ENCODE measurements around the gene DNAJC1. TPM values are rescaled to one million over a fixed set of nuclear protein-coding genes. Genes with fewer than 3 reads are reported as not detected.

DNAJC1 gene
- total RNA-seq, 2 experiments from 2014 or later, result 20.6 to 28.1 TPM

DNA sequence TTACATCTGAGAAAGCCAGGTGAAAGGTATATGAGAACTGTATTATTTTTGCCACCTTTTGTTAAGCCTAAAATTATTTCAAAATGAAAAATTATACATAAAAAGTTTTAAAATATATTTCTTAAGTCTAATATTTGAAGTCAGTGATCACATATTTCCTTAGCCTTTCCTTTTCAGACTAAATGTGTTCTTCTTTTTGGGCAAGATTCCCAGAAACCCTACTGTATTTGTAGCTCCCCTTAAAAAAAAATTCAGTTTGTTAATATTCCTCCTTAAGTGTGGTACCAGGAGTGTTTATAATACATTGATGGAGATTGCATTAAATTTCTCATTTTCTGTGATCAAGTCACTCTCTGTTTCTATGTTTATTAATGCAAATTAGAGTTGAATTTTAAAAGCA, 22.8 kb downstream of the DNAJC1 start:
- Mint-ChIP-seq H3K9me3 (ENCODE audit: low read depth) (no peaks in the 10 kb centered on the region), H3K4me3 (no peak overlapping the region), H3K27ac (no peak overlapping the region), H3K4me1 (peaks cover 7% of the 10 kb centered on the region), H3K27me3 (no peaks in the 10 kb centered on the region), H3K36me3 (ENCODE audit: low read depth) (no peaks in the 10 kb centered on the region)
- ChIA-PET POLR2A (interaction anchor here (0.6 kb wide), 1 partner anchor 113 kb away, joined by 3 read pairs; no protein-coding TSS in a partner anchor), CTCF (interaction anchor here (1.0 kb wide), 1 partner anchor 1088 kb away, joined by 3 read pairs; no protein-coding TSS in a partner anchor)
- ATAC-seq, result no peak
- intact Hi-C loops (cut with DNase I, micrococcal nuclease), result no loop called here
- DNase-seq, result no peak

DNA sequence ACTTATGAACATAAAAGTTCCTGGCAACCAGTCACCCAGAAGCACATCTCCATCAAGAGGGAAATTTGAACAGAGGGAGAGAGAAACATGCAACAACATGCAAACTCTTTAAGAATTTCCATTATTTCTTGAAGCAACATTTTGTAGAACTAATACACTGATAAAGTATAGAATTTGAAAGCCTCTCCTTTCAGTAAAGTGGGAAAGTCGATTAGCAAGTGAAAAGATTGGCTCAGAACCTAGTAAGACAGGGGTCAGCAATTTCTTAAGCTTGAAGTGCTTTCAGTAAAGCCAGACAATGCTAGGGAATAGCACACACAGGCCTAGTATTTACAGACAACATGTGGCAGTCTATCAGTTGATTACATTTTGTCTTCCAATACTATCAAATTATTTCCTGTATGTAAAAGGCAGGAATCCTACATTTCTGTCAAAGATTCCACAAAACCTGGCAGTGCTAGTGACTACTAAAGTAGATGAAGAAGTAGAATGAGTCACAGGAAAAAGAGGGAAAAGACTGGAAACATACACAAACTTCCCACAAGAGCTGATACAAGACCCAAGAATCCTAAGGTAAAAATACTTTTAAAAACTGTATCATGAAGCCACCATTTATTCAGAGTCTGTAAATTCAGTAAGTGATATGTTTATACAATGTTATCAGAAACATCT, 25.2 kb downstream of the DNAJC1 start:
- intact Hi-C loops (cut with DNase I, micrococcal nuclease), result no loop called here
- no peak for ATAC-seq
- ChIA-PET CTCF (interaction anchor here (1.1 to 1.5 kb wide), 2 partner anchors 13 to 664 kb away, joined by 3 read pairs; no protein-coding TSS in a partner anchor), POLR2A (no interaction called here)
- Mint-ChIP-seq H3K27me3 (no peaks in the 10 kb centered on the region), H3K9me3 (ENCODE audit: low read depth) (no peaks in the 10 kb centered on the region), H3K27ac (no peak overlapping the region), H3K4me3 (no peak overlapping the region), H3K36me3 (ENCODE audit: low read depth) (no peaks in the 10 kb centered on the region), H3K4me1 (peaks cover 7% of the 10 kb centered on the region)
- no peak for DNase-seq

GRCh38 chr10:21976739-21977138, 26.8 kb downstream of the DNAJC1 start:
- no peaks in the 10 kb centered on the region for H3K9me3 Mint-ChIP-seq (ENCODE audit: low read depth)
- ATAC-seq (no peak), DNase-seq (no peak)
- peaks cover 13% of the 10 kb centered on the region for H3K4me1 Mint-ChIP-seq
- H3K36me3 Mint-ChIP-seq (ENCODE audit: low read depth), result no peaks in the 10 kb centered on the region
- no peak overlapping the region for H3K27ac Mint-ChIP-seq
- CTCF ChIA-PET, result interaction anchor here (1.5 kb wide), 1 partner anchor 14 kb away, joined by 3 read pairs; no protein-coding TSS in a partner anchor
- intact Hi-C loops (cut with DNase I, micrococcal nuclease), result no loop called here
- no peaks in the 10 kb centered on the region for H3K27me3 Mint-ChIP-seq
- H3K4me3 Mint-ChIP-seq, result no peak overlapping the region
- POLR2A ChIA-PET, result no interaction called here

- H3K27ac Mint-ChIP-seq, result no peak overlapping the region
- H3K4me3 Mint-ChIP-seq, result no peak overlapping the region
- H3K4me1 Mint-ChIP-seq, result peaks cover 13% of the 10 kb centered on the region
- DNase-seq, result no peak
- CTCF ChIA-PET, result interaction anchor here (1.6 kb wide), 1 partner anchor 17 kb away, joined by 5 read pairs; no protein-coding TSS in a partner anchor
- intact Hi-C loops (cut with DNase I, micrococcal nuclease), result no loop called here
- H3K36me3 Mint-ChIP-seq (ENCODE audit: low read depth), result no peaks in the 10 kb centered on the region
- POLR2A ChIA-PET, result no interaction called here
- H3K9me3 Mint-ChIP-seq (ENCODE audit: low read depth), result no peaks in the 10 kb centered on the region
- no peaks in the 10 kb centered on the region for H3K27me3 Mint-ChIP-seq
- ATAC-seq, result no peak
Observed at GRCh38 chr10:21976280-21976679, 27.2 kb downstream of the DNAJC1 start.

DNA sequence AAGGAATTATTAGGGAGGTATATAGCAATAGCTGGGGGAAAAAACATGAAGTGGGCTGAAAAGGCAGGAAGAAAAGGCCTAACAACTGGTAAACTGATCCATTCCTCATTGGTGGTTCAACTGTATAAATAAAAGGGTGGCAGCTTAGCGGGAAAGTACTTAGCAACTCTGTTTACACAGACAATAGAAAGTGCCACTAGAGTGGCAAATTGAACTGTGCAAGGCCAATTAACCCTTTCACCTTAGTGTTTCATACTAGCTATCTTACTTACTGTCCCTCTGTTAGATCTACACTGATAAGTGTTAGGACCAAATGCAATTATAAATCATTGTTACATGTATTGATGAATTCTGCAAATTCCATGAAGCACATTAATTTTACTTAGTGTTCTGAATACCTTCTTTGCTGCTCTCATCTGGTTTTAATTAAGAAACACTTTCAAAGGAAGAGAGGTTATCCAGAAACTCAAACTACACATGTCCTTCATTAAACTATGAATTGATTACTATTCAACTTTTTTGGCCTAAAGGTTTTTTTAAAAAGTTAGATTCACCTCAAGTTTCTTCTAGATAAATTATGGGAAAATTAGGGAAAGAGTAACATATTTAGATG, 28.0 kb downstream of the DNAJC1 start:
- no peak for DNase-seq
- no peaks in the 10 kb centered on the region for H3K9me3 Mint-ChIP-seq (ENCODE audit: low read depth)
- no peaks in the 10 kb centered on the region for H3K27me3 Mint-ChIP-seq
- ATAC-seq, result no peak
- no peaks in the 10 kb centered on the region for H3K36me3 Mint-ChIP-seq (ENCODE audit: low read depth)
- no peak overlapping the region for H3K4me3 Mint-ChIP-seq
- ChIA-PET POLR2A (interaction anchor here (0.7 kb wide), 1 partner anchor 220 kb away, joined by 4 read pairs; no protein-coding TSS in a partner anchor), CTCF (interaction anchor here (0.5 to 1.6 kb wide), 2 partner anchors 18 to 776 kb away, joined by 3 to 5 read pairs; no protein-coding TSS in a partner anchor)
- intact Hi-C loops (cut with DNase I, micrococcal nuclease), result no loop called here
- peaks cover 13% of the 10 kb centered on the region for H3K4me1 Mint-ChIP-seq
- no peak overlapping the region for H3K27ac Mint-ChIP-seq

DNA sequence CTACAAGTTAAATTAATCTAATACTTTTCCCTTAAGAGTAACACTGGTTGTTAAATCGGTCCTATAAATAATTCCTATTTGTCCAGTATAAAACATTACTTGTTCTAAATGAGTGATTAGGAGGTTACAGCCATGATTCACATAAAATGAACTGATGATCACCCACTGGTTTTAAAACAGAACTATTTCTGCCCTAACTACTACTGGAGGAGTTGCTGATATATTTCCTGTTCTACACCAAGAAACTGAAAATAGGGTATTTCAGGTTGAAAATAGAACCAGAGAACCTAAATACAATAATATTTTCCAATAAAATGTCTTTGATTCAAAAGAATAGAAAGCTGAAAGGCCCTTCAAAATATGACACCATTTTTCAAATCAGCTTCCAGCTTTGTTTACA, 30.9 kb downstream of the DNAJC1 start:
- no peak for ATAC-seq
- H3K9me3 Mint-ChIP-seq (ENCODE audit: low read depth), result no peaks in the 10 kb centered on the region
- H3K36me3 Mint-ChIP-seq (ENCODE audit: low read depth), result no peaks in the 10 kb centered on the region
- intact Hi-C loops (cut with DNase I, micrococcal nuclease), result no loop called here
- H3K4me1 Mint-ChIP-seq, result peaks cover 10% of the 10 kb centered on the region
- no peak overlapping the region for H3K4me3 Mint-ChIP-seq
- POLR2A ChIA-PET, result no interaction called here
- no peaks in the 10 kb centered on the region for H3K27me3 Mint-ChIP-seq
- CTCF ChIA-PET, result interaction anchor here (1.4 kb wide), 1 partner anchor 39 kb away, joined by 3 read pairs; no protein-coding TSS in a partner anchor
- H3K27ac Mint-ChIP-seq, result no peak overlapping the region
- DNase-seq, result no peak

- Mint-ChIP-seq H3K27me3 (no peaks in the 10 kb centered on the region), H3K9me3 (ENCODE audit: low read depth) (peaks cover 8% of the 10 kb centered on the region), H3K4me3 (no peak overlapping the region), H3K27ac (no peak overlapping the region), H3K36me3 (ENCODE audit: low read depth) (no peaks in the 10 kb centered on the region), H3K4me1 (peaks cover 5% of the 10 kb centered on the region)
- ATAC-seq (peak; percentile 72), DNase-seq (no peak)
- ChIA-PET POLR2A (no interaction called here), CTCF (no interaction called here)
- intact Hi-C loops (cut with DNase I, micrococcal nuclease), result no loop called here
Observed at GRCh38 chr10:21969326-21970287, 33.9 kb downstream of the DNAJC1 start.

DNA sequence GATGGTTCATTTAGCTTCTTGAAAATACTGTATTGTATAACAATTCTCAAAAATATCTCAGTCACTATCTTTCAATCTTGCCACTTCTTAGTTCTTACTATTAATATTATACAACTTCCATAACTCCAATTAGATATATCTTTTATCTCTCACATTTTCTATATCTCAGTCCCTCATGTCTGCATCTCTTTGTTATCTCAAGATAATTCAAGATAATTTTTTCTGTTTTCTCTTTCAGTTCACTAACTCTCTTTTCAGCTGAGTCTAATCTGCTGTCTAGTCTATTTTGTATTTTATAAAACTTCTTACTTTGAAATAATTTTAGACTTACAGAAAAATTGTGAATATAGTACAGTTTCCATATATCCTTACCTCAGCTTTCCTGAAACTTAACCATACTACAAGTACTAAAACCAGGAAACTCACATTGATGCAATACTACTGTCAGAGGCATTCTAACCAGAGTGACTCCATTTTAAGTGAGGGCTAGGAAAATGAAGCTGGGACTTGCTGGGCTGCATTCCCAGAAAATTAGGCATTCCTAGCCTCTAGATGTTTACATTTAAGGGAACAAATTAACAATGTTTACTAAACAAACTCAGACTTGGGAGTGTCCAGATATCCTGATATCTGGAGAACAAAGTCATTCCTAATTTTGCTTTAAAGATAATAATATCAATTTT, 38.4 kb downstream of the DNAJC1 start:
- Mint-ChIP-seq H3K27ac (no peak overlapping the region), H3K4me1 (peaks cover 13% of the 10 kb centered on the region), H3K27me3 (no peaks in the 10 kb centered on the region), H3K9me3 (ENCODE audit: low read depth) (peaks cover 8% of the 10 kb centered on the region), H3K4me3 (no peak overlapping the region), H3K36me3 (ENCODE audit: low read depth) (no peaks in the 10 kb centered on the region)
- intact Hi-C loops (cut with DNase I, micrococcal nuclease), result no loop called here
- DNase-seq (no peak), ATAC-seq (no peak)
- CTCF ChIA-PET, result interaction anchor here (0.9 kb wide), 1 partner anchor 13 kb away, joined by 3 read pairs; no protein-coding TSS in a partner anchor
- POLR2A ChIA-PET, result no interaction called here

- CTCF ChIA-PET, result no interaction called here
- POLR2A ChIA-PET, result no interaction called here
- DNase-seq (no peak), ATAC-seq (no peak)
- no peaks in the 10 kb centered on the region for H3K27me3 Mint-ChIP-seq
- peaks cover 8% of the 10 kb centered on the region for H3K9me3 Mint-ChIP-seq (ENCODE audit: low read depth)
- intact Hi-C loops (cut with DNase I, micrococcal nuclease), result no loop called here
- no peak overlapping the region for H3K27ac Mint-ChIP-seq
- no peak overlapping the region for H3K4me3 Mint-ChIP-seq
- H3K4me1 Mint-ChIP-seq, result peaks cover 14% of the 10 kb centered on the region
- no peaks in the 10 kb centered on the region for H3K36me3 Mint-ChIP-seq (ENCODE audit: low read depth)
Observed at GRCh38 chr10:21962358-21962757, 41.2 kb downstream of the DNAJC1 start.

DNA sequence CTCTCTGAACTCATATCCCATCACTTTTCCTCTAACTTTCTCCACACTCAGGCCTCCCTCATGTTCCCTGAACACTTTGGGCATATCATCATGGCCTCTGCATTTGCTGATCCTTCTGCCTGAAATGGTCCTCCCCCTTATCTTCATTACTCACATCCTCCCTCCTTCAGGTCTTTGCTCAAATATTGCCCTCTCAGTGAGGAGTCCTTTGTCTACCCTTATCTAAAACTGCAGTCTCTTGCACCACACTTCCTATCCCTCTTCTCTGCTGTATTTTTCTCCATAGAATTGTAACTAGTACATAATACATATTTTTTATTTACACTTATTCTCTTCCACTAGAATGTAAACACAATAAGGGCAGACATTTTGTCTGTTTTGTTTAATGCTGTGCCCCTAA, 41.7 kb downstream of the DNAJC1 start:
- ChIA-PET CTCF (no interaction called here), POLR2A (no interaction called here)
- H3K9me3 Mint-ChIP-seq (ENCODE audit: low read depth), result peaks cover 8% of the 10 kb centered on the region
- no peaks in the 10 kb centered on the region for H3K27me3 Mint-ChIP-seq
- no peak for DNase-seq
- no peak overlapping the region for H3K4me3 Mint-ChIP-seq
- H3K36me3 Mint-ChIP-seq (ENCODE audit: low read depth), result no peaks in the 10 kb centered on the region
- intact Hi-C loops (cut with DNase I, micrococcal nuclease), result no loop called here
- ATAC-seq, result no peak
- H3K27ac Mint-ChIP-seq, result no peak overlapping the region
- H3K4me1 Mint-ChIP-seq, result peaks cover 14% of the 10 kb centered on the region

GRCh38 chr10:21959998-21960397, 43.5 kb downstream of the DNAJC1 start:
- CTCF ChIA-PET, result no interaction called here
- Mint-ChIP-seq H3K4me1 (peaks cover 14% of the 10 kb centered on the region), H3K27me3 (no peaks in the 10 kb centered on the region), H3K4me3 (no peak overlapping the region), H3K27ac (no peak overlapping the region), H3K36me3 (ENCODE audit: low read depth) (no peaks in the 10 kb centered on the region), H3K9me3 (ENCODE audit: low read depth) (peaks cover 3% of the 10 kb centered on the region)
- no peak for ATAC-seq
- no peak for DNase-seq
- POLR2A ChIA-PET, result no interaction called here
- intact Hi-C loops (cut with DNase I, micrococcal nuclease), result loop anchor here in 1 of 2 experiments (10.0 kb wide), 1 partner anchor 225 kb away; no protein-coding TSS in a partner anchor

Data from activated CD4-positive, alpha-beta T cell treated with anti-CD3 and anti-CD28 coated beads for 36 hours (primary cell).